Limb (tissue), 2 donors: ENCODE data around the gene SH3RF3.
"Not testable (repeated sequence)": the region's sequence is repeated elsewhere in the genome, so short reads cannot be mapped to it uniquely, and the experiment has no call there.

Source experiments
- DNase-seq, 2 donors: peaks; one replicate each; pipeline ENCODE4 v3.0.0-alpha.2; 2016; ENCODE audit errors: extremely low spot score in 2 of 2

SH3RF3 gene

DNA sequence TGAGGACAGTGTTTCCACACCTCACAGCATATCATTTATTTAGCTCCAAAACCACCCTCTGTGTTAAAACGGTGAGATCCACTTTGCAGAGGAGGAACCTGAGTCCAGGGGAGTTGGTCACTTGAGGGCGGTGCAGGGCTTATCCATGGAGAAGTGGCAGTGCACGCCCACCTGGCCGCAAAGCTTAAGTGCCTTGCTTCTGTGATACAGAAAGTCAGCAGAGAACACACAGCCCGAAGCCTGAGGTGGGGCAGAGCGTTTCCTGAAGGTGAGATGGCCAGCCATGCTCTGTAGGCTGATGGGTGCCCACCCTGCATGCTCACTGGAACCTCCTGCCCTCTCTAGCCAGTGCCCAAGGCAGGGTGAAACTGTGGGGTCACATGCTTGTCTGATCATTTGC is 87.3 kb downstream of the SH3RF3 start:
- no peak for DNase-seq

DNA sequence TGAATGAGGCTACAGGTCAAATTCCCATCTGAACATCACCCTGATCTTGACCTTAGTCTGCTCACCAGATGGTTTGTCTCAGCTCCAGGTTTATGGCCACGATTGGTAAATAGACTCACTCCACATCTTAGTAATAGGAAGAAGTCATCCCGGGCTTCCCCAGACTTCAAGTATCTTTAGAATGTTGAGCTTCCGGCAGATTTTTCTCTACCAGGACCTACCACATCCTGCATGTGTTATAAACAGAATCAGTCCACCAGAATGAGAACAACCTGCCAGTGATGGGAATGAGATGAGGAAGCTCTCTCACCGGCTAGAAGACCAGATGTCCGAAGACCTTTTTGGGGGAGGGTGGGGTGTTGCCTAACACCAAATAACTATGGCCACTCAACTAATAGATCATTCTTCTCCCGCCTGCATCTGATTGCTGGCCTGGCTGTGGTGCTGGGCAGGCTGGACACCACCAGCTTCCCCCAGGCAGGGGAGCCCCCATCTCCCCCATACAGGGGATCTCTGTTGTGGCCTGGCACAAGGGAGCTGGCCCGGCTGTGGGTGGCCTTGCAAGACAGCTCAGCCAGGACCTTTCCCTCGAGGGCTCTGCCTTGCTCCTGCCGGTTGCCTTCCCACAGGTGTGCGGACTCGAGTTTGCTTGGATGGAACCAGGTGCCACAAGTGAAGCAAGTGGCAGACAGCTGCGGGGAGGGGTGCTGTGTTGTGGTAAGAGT is 88.5 kb downstream of the SH3RF3 start:
- no peak for DNase-seq

DNA sequence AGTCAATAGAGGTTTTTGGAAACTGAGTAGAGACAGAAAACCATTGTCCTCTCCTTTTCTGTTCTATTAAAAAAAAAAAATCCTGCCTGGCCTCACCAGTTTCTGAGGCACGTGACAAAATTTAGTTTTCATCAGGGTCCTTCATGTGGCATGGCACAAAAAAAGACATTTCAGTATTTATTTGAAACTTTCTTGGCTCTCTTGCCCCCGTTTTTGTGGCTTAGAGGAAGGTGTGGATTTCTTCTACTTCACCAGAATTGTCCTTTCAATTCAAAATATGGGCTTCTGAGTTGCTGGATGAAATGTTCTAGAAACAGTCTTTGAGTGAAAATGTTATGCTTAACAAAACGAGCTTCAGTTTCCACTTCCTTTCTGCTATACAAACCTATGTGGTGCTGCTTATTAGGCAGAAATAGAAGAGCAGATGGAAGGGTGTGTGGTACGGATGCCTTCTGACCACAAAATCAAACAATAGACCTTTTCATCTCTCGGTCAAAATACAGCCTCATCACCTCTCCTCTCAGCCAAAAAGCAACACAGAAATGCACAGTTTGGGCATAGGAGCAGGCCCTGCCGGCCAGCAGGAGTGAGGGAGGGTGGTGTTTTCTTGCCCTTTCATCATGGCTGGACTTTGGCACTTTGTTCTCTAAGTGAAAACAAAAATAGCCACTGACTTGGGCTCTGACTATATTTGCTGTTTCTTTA is 89.2 kb downstream of the SH3RF3 start:
- DNase-seq, result no peak

- no peak for DNase-seq
These were observed 89.8 kb downstream of the SH3RF3 start for GRCh38 chr2:109218792-109219126.

DNA sequence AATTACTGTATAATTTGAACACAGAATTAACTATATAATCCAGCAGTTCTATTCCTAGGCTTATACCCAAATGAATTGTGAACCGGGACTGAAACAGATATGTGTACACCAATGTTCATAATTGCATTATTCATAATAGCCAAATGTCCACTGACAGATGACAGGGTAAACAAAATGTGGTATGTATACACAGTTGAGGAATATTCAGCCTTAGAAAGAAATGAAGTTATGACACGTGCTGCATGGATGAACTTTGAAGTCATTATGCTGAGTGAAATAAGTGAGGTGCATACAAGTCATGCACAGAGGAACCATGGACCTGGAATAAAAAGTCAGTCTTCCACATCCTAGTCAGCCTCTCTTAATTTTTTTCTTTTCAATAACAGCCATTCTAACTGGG is 91.9 kb downstream of the SH3RF3 start:
- DNase-seq, result no peak

DNA sequence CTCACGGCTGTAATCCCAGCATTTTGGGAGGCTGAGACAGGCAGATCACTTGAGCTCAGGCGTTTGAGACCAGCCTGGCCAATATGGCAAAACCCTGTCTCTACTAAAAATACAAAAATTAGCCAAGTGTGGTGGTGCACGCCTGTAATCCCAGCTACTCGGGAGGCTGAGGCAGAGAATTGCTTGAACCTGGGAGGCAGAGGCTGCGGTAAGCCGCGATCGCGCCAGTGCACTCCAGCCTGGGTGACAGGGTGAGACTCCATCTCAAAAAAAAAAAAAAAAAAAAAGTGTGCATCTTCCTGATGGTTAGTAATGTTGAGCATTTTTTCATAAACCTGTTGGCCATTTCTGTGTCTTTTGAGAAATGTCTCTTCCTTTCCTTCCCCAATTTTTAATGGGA is 92.3 kb downstream of the SH3RF3 start:
- not testable (repeated sequence) for DNase-seq

- DNase-seq, result no peak
These were observed 93.4 kb downstream of the SH3RF3 start for GRCh38 chr2:109222422-109222821.

GRCh38 chr2:109222825-109223471 is 93.9 kb downstream of the SH3RF3 start:
- DNase-seq, result no peak

DNA sequence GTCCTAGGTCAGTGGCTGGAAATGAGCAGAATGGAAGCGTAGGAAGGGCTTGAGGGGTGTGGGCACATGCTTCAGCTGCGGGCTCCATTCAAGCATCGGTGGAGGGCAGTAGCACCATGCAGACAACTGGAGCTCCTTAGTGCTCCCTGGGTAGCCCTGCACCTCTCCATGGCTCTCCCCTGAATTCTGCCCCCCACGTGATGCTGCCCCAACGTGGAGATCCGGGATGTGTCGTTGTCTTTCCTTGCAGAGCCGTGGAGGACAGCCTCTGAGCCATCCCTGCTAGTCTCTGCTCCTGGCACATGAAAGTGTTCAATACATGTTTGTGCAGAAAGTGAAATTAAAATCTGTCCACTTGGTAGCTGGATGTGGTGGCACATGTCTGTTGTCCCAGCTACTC is 94.5 kb downstream of the SH3RF3 start:
- no peak for DNase-seq

DNA sequence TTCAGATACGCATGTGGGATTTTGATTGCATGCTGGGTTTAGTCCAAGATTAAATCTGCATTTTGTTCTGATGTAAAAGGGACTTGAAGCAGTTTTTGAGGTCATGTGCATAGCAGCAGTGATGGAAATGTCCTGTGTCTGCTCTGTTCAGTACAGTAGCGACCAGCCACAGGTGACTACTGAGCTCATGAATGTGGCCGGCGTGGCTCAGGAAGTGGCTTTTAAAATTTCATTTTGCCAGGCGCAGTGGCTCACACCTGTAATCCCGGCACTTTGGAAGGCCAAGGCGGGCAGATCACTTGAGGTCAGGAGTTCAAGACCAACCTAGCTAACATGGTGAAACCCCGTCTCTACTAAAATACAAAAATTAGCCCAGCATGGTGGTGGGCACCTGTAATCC is 95.3 kb downstream of the SH3RF3 start:
- not testable (repeated sequence) for DNase-seq

GRCh38 chr2:109225170-109225782 is 96.3 kb downstream of the SH3RF3 start:
- no peak for DNase-seq

DNA sequence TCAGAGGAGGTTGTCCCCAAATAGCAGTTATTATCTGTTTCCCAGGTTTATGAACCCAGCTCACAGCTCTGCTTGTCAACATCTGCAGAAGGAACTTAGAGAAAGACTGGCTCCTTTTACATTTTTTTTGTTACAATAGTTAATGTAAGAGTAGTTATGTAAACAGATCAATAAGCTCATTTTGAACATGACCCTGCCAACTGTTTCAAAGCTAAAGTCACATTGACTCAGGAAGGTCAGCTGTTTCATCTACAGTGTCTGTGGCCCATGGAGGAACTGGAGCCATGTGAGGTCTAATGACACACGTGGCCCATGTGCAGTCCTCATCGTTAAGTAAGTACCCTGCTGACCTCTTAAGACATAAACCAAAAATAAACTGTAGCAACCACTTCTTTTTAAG is 97.1 kb downstream of the SH3RF3 start:
- DNase-seq, result no peak

DNA sequence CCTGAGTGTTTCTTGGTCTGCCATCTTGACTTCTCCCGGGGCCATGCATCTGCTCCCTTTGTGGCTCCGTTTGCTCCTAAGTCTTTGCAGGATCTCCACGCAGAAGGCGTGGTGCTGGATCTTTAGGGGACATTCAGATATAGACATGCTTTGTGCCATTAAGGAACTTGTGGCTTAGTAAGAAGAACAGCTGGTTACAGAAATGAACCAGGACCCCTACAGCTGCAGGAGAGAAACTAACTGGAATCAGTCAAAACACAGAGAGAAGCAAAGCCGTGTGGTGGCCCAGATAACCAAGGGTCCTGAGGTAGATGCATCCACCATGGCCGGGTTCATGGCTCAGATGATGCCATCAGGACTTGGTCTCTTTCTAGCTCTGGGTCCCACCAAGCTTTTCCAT is 97.6 kb downstream of the SH3RF3 start:
- no peak for DNase-seq

DNA sequence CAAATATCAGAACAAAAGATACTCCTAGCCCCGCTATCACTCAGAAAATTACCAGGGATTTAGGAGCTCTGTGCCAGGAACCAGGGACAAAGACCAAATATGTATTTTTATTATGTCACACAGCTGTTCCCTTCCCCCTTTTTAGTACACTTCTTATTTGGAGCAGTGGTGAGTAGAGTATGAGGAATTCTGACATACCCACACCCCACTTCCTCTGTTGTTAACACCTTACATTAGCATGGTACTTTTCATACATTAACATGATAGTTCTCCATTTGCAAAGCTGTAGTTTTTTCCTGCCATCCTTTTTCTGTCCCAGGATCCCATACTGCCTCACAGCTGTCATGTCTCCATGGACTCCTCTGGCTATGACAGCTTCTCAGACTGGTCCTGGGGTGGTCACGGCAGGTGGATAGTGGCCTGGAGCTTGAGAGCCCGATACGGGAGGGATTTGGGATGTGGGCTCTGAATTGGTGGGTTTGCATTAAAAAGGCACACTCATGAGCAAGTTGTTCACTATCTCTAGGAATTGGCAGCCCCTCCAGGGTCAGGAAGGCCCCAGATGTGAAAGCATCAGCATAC is 100.2 kb downstream of the SH3RF3 start:
- no peak for DNase-seq

- DNase-seq, result no peak
These were observed 102.0 kb downstream of the SH3RF3 start for GRCh38 chr2:109230941-109231420.

DNA sequence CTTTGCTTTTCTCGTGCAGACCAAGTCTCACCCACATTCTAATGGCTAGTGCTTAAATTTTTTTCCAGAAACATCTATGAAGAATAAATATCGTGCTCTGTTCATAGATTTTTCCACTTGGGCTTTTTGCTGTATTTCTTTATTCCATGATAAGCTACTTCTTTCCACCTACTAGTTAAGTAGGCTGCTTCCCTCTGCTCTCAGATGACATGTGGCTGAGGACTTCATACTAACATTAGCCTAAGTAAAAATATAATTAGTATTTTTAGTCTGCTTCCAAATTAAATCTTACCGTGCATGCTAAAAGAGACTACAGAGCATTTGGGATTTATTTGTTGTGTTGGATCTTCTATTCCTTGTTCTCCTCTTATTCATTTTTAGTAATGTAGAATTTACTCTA is 102.4 kb downstream of the SH3RF3 start:
- no peak for DNase-seq

DNA sequence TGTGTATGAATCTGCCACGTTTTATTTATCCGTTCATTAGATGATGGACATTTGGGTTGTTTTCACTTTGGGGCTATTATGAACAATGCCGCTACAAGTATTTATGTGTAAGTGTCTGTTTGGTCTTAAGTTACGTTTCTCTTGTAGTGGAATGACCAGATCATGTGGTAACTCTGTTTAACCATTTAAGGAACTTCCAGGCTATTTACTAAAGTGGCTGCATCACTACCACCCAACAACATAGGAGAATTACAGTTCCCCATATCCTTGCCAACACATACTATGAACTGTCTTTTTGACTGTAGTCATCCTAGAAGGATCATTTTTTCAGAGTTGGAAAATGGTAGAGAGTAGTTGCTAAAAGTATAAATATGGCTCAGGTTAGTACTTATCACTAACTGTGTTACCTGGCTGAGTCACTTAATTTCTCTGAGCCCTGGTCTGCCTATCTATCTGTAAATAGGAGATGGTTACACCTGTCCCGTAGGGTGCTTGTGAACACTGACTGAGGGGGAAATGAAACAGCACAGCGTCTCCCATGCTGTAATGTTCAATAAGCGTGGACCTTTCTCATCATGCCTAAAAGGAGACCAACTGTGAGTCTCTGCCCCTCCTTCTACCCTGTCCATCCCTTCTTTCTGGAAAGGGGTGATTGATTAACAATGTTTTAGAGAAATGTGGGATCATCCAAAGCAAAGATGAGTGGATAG is 103.1 kb downstream of the SH3RF3 start:
- DNase-seq, result no peak

DNA sequence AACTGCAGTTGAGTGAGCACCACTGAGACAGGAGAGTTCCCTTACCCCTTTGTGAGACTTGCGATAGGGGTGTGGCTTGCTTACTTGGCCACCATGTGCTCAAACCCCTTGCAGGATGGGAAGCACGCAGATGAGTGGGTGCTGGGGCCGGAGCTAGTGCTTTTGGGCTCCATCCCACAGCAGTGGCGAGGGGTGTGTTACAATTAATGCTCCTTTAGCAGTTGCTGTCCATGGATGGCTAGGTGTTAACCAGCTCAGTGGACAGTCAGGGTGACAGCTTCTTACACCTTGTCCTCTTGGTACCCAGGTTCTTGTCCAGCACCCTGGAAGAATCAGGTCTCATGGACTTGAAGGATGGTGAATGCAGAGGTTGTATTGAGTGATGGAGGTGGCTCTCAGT is 103.9 kb downstream of the SH3RF3 start:
- DNase-seq, result no peak

DNA sequence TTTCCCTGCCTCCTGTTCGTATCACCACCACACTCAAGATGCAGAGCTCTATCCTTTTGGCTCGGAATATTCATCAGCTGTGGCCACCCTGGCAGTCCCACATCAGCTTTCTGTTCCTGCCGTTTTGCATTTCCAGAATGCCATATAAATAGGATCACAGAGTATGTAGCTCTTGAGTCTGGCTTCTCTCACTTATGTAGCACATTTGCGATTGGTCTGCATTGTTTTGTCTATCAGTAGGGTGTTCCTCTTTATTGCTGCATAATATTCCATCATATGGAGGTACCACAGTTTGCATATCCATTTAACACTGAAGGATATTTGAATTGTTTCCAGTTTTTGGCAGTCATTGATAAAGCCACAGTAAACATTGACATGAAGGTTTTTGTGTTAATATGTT is 104.6 kb downstream of the SH3RF3 start:
- DNase-seq, result no peak

DNA sequence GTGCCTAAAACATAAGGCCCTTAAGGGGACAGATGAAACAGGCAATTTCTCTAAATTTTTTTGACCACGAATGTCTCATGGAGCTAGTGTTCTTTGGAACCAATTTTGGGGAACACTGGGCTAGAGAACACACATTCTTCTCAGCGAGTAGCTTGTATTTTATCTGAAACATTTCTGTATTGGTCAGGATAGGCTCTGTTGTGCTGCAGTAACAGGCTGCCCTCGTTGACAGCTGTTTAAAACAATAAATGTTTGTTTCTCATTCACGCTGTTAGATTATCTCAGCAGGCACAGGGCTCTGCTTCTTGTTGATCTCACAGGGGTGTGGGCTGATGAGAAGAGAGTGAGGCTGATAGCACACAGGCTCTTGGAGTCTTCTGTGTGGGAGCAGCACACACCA is 105.3 kb downstream of the SH3RF3 start:
- no peak for DNase-seq

DNA sequence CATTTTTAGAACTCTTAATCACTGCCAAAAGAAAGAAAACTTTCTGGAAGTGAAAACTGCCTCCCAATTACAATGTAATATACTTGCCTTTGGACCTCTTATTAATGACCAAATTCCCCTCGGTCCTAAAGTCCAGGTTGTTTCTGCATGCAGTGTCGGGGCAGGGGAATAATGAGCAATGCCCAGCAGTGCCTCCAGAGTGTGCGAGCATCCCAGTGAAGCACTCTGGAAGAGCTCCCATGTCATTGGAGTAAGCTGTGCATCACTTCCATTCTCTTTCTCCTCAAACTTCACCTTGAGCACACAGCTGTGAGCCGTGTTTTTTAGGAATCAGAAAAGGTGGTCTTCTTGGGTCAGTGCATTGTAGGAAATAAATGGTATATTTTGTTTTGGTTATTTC is 107.1 kb downstream of the SH3RF3 start:
- no peak for DNase-seq
